Endothelial cell (in vitro differentiated cells): ENCODE results near the gene PRKRA. TPM values are rescaled to one million over a fixed set of nuclear protein-coding genes. Genes with fewer than 3 reads are reported as not detected.

ENCODE experiments used
- DNase-seq: peaks from one replicate; pipeline ENCODE4 v3.0.0; 2021; ENCODE audit warnings: low spot score
- H3K27ac Mint-ChIP-seq: one replicate; pipeline ENCODE4 v1.8.0; 2021; ENCODE audit warnings: mixed read lengths, inconsistent platforms; ENCODE audit not compliant: unreplicated experiment
- H3K27me3 Mint-ChIP-seq: one replicate; pipeline ENCODE4 v1.8.0; 2021; ENCODE audit warnings: mild to moderate bottlenecking, moderate library complexity, mixed read lengths, inconsistent platforms; ENCODE audit not compliant: unreplicated experiment
- H3K36me3 Mint-ChIP-seq: one replicate; pipeline ENCODE4 v1.8.0; 2021; ENCODE audit warnings: mild to moderate bottlenecking, low read depth, mixed read lengths, inconsistent platforms; ENCODE audit not compliant: unreplicated experiment
- H3K4me1 Mint-ChIP-seq: one replicate; pipeline ENCODE4 v1.8.0; 2021; ENCODE audit warnings: mild to moderate bottlenecking, mixed read lengths, inconsistent platforms; ENCODE audit not compliant: unreplicated experiment
- H3K4me3 Mint-ChIP-seq: one replicate; pipeline ENCODE4 v1.8.0; 2021; ENCODE audit warnings: mild to moderate bottlenecking, mixed read lengths, inconsistent platforms; ENCODE audit not compliant: unreplicated experiment
- H3K9me3 Mint-ChIP-seq: one replicate; pipeline ENCODE4 v1.8.0; 2021; ENCODE audit warnings: mixed read lengths, inconsistent platforms; ENCODE audit not compliant: unreplicated experiment
- CTCF ChIP-seq: fragments of 200-600 bp; sonication (generic); IDR thresholded peaks from one replicate; pipeline ENCODE4 v1.5.0; 2021; ENCODE audit warnings: antibody characterized with exemption; ENCODE audit not compliant: unreplicated experiment
- total RNA-seq: library from RNA; stranded (reverse); fragmentation: NEBNext Ultra II Directional; extraction: Animal tissue kit (Norgen Biotek cat#: 25700); gene quantifications from one replicate; pipeline ENCODE4 v1.2.1, GENCODE V29; 2021; ENCODE audit not compliant: unreplicated experiment

PRKRA gene
- total RNA-seq, 1 donor from 2014 or later: 33.1 TPM

GRCh38 chr2:178395941-178396570 lies 54.9 kb downstream of the PRKRA start:
- no peak for DNase-seq
- H3K9me3 Mint-ChIP-seq: no peaks in the 10 kb centered on the region
- H3K27me3 Mint-ChIP-seq: no peaks in the 10 kb centered on the region
- no peaks in the 10 kb centered on the region for H3K36me3 Mint-ChIP-seq
- no peaks in the 10 kb centered on the region for H3K4me1 Mint-ChIP-seq
- no peak overlapping the region for H3K4me3 Mint-ChIP-seq
- no peak for TF ChIP-seq CTCF
- no peak overlapping the region for H3K27ac Mint-ChIP-seq

- no peak overlapping the region for H3K27ac Mint-ChIP-seq
- H3K27me3 Mint-ChIP-seq: peaks cover 1% of the 10 kb centered on the region
- H3K9me3 Mint-ChIP-seq: no peaks in the 10 kb centered on the region
- no peak for TF ChIP-seq CTCF
- DNase-seq: no peak
- no peaks in the 10 kb centered on the region for H3K36me3 Mint-ChIP-seq
- no peaks in the 10 kb centered on the region for H3K4me1 Mint-ChIP-seq
- H3K4me3 Mint-ChIP-seq: no peak overlapping the region
Measured at GRCh38 chr2:178395295-178395694, 55.7 kb downstream of the PRKRA start.

GRCh38 chr2:178394859-178395258 lies 56.1 kb downstream of the PRKRA start:
- H3K27ac Mint-ChIP-seq: no peak overlapping the region
- H3K4me3 Mint-ChIP-seq: no peak overlapping the region
- no peak for DNase-seq
- no peaks in the 10 kb centered on the region for H3K9me3 Mint-ChIP-seq
- H3K36me3 Mint-ChIP-seq: no peaks in the 10 kb centered on the region
- H3K27me3 Mint-ChIP-seq: peaks cover 4% of the 10 kb centered on the region
- no peaks in the 10 kb centered on the region for H3K4me1 Mint-ChIP-seq
- TF ChIP-seq CTCF: no peak

DNA sequence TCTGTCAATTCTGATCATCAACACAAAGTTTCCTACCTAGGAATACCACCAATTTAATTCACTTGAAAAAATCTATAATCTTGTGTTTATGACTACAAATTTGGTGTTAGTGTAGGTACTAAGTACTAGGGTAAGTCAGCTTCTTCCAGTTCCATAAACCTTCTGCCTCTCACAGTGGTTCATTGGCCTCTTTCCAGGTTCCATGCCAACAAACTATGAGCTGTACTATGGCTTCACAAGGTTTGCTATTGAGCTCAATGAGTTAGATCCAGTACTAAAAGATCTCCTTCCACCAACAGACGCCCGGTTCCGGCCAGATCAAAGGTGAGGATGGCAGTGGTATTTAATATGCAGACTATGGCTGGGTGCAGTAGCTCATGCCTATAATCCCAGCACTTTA lies 58.8 kb downstream of the PRKRA start:
- no peak overlapping the region for H3K27ac Mint-ChIP-seq
- H3K4me1 Mint-ChIP-seq: peaks cover 2% of the 10 kb centered on the region
- no peaks in the 10 kb centered on the region for H3K9me3 Mint-ChIP-seq
- peaks cover 4% of the 10 kb centered on the region for H3K27me3 Mint-ChIP-seq
- no peaks in the 10 kb centered on the region for H3K36me3 Mint-ChIP-seq
- DNase-seq: no peak
- H3K4me3 Mint-ChIP-seq: no peak overlapping the region
- TF ChIP-seq CTCF: no peak

DNA sequence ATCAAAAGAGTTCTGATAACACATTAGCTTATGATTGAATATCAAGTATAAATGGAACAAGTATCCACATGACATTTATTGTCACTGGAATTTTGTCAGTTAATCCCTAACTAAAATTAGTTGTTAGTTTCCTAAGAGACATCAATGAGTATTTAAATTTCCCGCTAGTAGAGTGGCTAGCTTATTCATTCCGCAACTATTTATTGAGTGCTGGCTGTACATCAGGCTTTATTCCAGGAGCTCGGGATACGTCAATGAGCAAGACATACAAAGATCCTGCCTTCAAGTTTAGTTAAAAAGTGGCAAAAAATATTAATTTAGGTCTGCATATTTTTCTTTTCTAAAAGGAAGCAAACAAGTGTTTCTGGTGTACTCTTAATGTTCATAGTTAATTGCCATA lies 59.3 kb downstream of the PRKRA start:
- H3K4me1 Mint-ChIP-seq: peaks cover 6% of the 10 kb centered on the region
- H3K27me3 Mint-ChIP-seq: peaks cover 4% of the 10 kb centered on the region
- DNase-seq: no peak
- no peak overlapping the region for H3K27ac Mint-ChIP-seq
- H3K9me3 Mint-ChIP-seq: no peaks in the 10 kb centered on the region
- no peak overlapping the region for H3K4me3 Mint-ChIP-seq
- no peak for TF ChIP-seq CTCF
- no peaks in the 10 kb centered on the region for H3K36me3 Mint-ChIP-seq
